ENCODE measurements around the gene PAIP2B.
A peak's percentile ranks its signal among the peaks of the same experiment; 100 is the strongest.
"Not testable (repeated sequence)": the region's sequence is repeated elsewhere in the genome, so short reads cannot be mapped to it uniquely, and the experiment has no call there.

The PAIP2B gene

DNA sequence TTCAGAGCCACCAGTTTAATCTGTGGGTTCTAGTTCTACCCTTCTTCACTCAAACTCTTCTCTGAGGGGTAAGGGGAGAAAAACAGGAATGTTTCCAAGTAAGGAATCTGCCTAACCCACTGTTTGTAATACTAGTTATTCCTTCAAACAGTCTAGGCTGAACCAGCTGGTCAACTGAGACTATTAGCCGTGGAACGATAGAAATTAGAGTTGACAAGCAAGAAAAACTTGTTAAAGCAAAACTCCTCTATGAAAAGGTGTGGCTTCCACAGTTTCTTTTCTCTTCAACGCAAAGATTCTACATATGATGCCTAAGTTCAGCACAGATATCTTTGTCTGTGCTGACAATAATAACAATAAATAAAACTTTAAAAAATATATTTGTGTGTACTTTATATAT lies 11.5 kb downstream of the PAIP2B start:
- DNase-seq = no peak

DNA sequence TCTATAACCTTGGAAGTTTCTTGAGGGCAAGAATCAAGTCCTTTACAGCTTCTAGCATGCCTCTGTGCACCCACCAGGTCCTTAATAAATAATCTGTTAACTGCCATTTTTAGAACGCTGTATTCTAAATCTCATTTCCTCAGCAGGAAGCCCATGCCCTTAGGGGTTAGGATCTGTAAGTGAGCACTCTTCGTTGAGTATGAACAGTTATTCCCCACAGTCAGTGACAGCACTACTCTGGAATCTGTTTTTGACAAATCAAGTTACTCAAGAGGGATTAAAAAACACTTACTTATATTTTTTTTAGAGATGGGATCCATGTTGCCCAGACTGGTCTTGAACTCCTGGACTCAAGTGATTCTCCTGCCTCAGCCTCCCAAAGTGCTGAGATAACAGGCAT lies 14.6 kb downstream of the PAIP2B start:
- DNase-seq = no peak

DNA sequence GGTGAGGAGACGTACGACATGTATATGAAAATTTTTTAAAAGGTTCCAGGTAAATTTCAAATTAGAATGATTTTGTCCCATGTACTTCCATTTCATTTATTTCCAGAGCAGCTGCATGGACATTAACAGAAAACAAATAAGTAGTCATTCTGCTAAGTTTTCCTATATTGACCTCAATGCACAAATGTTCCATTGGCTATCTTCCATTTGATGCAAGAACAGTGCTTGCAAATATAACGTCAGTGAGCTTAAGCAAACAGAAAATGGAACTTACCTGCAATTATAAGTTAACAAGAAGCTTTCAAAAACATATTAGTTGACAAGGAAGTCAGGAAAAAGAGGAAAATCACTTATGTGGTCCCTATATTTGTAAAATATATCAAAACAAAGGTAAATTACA lies 16.6 kb downstream of the PAIP2B start:
- DNase-seq = no peak

DNA sequence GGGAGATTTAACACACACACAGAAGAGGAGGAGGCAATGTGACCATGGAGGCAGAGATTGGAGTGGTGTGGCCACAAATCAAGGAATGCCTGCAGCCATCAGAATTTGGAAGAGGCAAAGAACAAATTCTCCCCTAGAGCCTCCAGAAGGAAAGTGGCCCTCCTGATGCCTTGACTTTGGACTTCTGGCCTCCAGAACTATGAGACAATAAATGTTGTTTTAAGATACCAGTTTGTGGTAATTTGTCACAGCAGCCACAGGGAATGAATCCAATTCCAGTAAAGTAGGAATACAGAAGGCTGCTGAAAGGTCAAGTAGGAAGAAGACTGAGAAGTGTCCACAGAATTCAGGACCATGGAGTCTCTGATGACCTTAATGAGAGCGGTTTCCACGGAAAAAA lies 18.1 kb downstream of the PAIP2B start:
- DNase-seq = no peak

DNA sequence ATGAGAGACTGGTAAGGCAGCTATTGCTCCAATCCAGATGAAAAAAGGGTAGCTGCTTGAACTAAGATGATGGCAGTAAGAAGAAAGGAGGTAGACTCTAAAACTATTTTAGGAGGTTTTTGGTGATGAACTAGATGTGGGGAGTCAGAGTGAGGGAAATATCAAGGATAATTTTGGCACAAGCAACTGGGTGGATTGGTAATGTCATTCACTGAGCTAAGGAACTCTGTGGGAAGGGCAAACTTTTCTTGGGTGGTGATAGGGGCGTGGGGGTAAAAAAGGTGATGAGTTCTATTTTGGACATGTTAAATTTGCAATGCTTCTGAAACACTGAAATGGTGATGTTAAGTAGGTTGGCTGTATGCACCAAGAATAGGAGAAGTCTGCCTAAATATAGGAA lies 19.3 kb downstream of the PAIP2B start:
- no peak for DNase-seq

DNA sequence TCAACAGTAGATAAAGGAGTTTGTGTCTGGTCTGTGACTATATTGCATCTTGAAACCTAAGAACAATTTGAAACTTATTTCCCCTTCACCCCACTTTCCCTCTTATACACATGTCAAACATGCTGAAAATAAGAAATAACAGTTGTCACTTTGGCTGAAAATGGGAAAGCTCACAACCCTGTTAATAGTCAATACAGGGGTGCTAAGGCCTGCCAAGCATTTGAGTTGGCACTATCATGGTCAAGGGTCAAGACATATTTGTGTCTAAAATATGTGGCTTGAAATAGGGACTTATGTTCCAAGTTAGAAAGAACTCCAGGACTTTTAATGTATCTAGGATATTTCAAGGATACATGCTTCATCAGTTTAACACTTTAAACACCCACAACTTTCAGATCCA lies 20.6 kb downstream of the PAIP2B start:
- DNase-seq = no peak

DNA sequence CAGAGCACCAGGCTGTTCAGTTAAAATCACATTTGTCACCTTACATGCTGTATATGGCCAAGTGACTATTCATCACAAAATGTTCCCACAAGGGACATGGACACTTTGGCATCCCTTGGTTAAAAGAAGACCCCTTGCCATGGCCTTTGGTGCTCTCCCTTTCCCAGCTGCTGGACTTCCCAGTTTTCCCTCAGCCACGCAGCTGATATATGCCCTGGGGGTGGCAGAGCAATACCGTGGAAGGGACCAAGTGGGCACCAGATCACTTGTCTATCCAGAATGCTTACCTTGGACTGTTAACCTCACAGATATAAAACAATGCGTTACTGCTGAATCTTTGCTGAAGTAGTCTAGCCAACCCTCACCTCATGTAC lies 35.3 kb downstream of the PAIP2B start:
- DNase-seq = no peak

DNA sequence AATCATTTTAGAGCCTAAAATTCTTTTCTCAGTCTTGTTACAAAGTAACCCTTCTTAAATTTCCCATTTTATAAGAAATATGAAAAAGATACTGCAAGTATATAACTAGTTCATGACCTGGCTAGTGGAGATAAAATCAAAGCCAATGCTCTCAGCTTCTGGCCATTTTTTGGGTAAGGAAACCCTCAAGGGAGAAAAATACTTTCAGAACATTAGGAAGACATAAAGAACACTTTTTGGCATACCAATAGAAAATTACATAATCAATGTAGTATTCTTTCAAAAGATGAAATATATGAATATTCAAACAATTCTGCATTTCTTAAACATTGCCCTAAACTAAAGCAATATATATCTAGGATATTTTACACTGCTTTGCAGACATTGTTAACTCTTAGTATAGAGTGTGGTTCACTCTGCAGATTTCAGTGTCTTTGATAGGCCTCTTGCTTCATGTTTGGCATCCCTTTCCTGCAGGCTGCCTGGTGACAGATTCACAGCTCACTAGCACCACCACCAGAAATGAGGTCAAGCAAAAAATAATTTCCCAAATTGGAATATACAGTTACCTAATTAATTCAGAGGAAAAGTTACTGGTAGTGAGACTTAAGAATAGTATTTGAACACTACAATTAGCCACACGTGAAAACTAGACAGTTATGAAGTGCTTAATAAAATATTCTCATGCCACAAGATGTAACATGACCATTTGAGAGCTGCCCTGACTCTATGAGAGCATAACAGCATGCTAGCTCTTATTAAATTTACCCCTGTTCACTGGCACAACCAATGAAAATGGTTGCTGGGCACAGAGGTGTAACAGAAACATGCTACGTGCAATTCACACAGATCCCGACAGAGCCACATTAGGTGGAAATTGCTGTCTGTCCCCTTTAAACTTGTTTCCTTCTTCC lies 36.0 kb downstream of the PAIP2B start:
- no peak for DNase-seq

DNA sequence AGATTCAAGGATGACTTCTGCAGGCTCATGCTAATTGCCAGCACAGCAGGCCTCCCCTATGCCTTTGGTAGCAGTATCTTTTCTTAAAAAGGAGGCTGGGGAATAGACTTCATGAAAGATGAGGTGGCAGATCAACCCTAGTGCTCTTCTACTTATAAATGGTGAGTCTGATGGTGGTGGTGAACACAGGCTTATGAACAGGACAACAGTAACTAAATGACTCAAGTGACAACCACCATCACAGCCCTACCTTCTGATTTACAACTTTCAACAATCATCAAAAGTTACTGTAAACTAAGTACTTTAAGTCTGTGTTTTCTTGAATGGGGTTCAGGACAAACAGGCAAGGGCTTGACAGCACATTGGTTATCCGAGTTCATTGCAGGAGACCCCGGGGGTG lies 39.3 kb downstream of the PAIP2B start:
- no peak for DNase-seq

DNA sequence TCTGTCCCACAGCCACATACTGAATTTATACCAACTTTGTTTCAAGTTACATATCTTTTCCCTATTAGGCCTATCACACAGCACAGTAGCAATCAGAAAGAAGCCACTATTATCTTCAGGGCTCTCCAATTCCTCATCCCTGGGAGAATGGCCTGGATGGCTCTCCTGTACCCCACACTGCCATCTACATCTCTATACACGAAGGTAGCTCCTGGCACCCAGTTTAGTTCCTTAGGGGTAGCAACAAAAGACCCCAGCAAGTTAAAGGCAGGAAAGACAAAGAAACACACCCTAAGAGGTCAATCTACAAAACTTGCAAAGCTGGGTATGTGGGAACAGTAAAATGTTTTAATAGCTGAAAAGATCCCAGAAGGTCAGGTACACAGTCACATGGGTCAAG lies 39.9 kb downstream of the PAIP2B start:
- DNase-seq = no peak

DNA sequence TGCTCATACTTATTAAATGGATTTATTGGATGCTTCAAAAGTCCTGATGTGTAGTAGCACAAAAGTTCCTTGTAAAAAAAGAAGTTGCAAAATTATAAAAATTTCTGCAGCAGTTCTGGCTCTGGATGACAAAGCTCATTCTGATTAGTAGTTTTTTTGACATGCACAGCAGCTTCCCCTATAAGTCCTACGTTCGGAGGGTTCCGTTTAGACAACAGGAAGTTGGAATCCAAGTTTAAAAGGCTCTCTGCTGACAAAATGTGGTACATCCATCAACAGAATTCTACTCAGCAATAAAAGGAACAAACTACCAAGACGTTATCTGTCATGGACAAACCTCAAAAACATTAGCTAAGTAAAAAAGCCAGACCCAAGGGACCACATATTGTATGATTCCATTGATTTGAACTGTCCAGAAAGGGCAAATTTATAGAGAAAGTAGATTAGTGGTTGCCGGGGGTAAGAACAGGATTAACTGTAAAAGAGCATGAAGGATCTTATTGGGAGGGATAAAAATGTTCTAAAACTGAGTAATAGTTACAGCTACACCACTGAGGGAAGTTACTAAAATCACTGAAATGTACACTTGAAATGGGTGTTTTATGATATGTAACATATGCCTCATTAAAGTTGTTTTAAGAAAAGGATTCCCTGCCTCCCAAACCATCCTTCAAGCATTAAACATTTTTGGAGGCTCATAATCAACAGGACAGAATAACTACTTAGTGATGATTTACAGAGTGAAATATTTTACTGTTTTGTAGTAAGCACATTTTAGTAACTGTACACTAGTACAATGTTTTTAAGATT lies 43.4 kb downstream of the PAIP2B start:
- DNase-seq = not testable (repeated sequence)

DNA sequence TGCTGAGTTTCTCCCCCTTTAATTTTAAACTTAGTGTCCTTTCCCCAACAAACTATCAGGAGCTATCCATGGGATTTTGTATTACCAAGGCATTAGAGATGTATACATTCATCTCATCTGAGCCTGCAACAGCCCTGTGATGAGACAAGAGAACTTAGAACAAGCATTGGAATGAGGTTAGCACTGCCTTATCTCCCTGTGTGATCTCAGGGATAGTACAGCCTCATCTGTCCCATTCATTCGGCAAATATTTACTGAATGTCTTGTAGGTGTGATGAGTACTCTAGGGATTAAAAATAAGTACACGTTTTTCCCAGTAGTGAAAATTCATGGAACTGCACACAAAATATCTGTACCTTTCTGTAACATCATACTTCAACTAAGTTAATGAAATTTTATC lies 45.6 kb downstream of the PAIP2B start:
- DNase-seq = no peak

DNA sequence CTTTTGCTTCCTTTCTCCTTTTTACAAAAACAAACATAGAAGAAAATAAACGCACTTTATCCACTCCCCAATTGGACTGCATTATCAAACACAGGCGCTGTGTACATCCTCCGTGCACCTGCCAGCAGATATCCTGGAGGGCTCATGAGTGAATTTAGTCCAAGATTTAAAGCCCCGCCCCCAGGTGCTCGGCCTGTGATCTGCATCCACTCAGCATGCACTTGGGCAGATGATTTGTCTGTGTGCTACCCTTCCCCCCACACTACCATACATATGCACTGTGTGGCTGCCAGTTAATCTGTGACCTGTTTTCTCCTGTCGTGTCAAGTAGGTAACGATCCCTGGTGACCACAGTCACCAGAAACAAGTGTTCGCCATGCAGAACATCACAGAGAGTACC lies 48.1 kb downstream of the PAIP2B start:
- DNase-seq = not testable (repeated sequence)

DNA sequence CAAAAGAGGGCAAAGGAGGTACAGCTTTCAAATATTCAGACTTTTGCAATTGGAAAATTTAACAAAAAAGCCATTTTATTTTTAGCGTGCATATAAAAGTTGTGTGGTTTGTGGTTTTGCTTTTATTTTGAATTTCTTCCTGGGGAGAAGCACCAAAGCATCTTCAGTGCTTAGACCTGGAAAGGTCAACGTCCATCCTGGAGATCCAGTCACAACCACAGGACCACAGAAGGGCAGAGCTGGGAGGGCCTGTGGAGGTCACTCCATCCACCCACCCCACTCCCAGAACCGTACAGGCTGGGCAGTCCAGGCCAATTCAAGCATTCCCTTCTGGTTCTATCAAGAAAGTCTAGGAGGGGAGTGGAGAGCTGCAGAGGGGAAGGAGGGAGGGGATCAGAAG lies 52.7 kb downstream of the PAIP2B start:
- no peak for DNase-seq

DNA sequence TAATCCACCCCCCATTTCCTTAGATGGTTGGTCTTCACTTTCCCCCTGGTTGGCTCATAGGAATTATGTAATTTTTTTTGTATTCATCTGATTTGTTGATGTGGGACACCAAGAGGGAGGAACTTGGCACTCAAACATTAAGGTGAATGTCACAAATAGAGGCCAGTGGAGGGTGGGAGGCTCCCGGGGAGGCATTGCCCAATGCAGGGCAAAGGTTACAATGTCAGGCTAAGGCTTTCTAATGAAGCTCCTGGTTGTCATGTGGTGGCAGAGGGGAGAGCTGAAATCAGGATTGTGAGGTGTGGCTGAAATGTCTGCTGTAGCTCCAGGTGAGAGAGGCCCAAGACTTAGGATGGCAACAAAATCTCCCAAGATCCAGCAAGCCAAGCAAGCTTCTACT lies 53.8 kb downstream of the PAIP2B start:
- no peak for DNase-seq

DNA sequence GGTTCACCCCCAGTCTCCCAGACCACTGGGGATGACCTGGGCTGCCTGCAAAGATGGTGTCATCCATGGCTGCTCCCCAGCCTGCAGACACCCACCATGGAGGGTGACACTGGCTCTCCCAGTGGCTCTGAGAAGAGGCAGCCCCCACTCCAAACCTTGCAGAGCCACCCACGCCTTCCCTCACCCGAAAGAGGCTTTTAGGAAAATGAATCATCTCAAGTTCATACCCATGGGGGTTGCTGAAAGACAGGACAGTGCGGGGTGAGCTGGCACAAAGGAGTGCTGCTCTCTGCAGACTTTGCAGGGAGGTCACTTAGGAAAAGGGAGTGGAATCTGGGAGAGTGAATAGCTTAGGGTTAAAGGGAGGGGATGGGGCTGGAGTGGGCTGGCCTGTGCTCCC lies 60.1 kb downstream of the PAIP2B start:
- DNase-seq = no peak

DNA sequence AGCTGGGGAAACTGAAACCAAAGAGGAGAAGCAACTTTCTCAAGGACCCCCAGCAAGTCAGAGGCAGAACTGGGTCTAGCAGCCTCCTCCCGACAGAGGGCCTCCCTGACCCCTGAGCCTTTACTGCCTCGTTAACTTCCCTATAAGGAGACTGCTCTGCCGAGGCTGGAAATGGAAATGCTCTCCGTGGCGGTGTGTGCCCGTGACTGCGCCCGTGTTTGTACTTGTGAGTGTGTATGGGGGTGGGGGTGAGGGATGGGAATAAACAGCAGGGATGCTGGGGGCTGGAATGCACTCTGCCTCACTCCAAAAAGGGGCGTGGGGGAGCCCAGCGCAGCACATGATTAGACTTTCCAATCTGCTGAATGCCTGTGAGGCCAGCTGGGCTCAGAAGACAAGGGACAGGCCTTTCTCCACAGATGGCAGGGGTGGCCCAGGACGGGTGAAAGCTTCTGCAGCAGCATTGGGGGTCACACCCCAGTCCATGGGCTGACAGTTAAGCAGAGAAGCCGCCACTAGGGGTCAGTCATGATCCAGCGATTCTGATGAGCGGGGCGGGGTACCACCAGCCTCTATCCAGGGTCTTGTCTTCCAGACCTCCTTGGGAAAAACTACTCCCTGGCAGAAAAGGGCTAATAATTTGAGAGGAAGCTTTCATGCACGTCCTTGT lies 69.6 kb downstream of the PAIP2B start:
- DNase-seq = peak; percentile 39

DNA sequence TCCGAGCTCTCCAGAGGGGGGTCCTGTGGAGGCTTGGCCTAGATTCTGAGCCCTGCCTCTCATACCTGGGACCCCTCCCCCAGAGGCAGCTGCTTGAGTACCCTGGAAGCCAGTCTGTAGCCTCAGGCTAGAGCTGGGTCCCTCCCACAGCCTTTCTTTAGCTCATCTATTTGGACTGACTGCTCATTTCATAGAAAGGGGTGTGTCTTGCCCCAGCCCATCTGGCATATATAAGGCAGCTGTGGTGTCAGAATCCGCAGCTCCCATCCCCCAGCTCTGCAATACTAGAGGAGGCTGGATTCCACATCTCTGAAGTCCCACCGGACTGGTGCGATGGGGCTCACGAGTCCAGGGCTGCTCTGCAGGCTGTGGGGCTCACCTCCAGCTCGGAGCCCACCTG lies 70.3 kb downstream of the PAIP2B start:
- no peak for DNase-seq

DNA sequence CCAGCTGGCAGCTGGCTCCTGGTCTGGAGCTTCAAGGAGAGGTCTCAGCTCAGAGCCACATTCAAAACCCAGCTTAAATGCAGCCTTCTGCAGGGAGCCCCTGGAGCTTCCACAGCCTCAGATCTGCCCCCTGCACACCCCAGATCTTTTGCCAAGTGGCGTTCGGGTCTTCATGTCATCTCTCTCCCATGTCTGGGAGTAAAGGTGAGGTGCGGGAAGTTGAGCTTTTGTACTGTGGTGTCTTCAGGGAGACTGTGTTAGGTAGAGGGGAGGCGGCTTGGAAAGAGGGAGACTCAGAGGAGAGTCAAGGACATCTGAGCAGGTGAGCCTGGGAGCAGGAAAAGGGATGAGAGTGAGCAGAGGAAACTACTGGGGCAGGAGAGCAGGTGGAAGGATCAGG lies 71.1 kb downstream of the PAIP2B start:
- DNase-seq = no peak

DNA sequence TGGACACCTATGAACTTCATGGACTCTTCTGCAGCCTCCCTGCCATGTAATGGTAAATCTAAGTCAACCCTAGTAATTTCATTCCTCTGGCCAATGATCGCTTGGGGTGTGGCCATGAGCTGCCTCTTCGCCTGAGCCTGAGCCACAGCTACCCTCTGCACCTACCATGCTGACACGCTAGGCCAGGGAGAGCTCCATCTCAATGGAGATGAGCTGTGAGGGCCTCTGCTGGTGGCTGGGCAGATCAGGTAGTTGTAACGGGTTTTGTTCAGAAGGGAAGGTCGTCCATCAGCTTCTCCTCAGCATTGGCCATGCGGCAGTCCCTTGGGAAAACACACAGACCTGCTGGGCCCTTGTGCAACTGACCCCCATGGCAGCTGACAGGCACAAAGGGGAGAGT lies 72.1 kb downstream of the PAIP2B start:
- DNase-seq = no peak

DNA sequence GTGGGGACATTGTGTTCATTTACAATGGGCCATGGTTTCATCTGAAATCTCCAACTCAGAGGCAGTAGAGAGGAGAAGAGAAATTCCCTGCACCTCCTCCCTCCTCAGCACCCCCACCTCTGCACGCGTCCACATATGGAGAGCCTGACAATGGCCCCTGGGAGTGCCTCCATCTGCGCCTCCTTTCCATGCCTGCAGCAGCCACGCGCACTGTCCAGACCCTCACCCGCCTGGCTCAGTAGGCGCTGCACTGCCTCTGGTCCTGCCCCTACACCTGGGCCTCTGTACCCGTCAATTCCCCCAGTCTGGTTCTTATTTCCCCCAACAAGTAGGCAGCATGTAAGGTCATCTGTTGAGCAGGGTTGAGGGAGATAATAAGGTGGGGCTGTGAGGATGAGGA lies 72.6 kb downstream of the PAIP2B start:
- no peak for DNase-seq

DNA sequence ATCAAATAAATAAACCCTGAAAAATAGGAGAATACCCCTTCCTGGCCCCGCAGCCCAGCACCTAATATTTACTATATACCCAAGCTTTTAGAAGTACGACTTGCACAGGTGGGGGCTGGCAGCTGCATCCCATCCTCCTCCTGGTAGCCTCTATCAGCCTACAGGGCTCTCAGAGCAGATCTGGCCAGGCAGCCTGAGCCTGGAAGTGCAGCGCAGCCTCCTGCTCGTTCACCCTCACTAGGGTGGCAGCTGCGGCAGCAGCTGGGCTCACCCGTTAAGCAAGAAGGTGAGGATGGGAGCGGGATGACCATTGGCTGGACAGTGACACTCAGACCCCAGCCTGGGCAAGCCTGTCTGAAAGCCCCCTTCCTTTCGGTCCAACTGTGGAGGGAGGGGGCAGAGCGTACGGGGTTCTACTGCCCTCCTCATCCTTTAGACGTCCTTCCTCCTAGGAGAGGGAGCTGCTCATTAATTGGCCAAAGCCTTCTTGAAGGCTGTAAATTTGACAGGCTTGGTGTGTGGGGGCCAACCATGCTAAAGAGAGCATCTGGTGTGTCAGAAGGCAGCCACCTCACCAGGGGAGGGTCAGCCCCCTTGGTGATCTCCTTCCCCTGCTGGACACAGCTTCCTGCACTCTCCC lies 73.2 kb downstream of the PAIP2B start:
- no peak for DNase-seq

DNA sequence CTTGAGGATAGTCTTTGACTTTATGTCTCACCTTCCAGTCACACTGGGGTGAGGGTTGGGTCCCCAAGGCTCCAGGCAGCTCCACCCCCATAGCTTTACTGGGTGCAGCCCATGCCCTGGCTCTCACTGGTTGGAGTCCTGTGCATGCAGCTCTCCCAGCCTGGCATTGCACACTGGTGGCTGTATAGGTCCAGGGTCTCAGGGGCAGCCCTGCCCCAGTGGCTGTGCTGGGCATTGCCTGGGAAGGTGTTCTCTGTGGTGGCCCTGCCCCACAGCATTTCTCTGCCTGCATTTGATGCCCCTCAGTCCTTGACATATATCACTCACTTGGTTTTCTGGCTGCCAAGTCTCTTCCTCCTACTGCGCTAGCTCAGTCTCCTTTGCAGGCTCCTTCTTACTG lies 75.3 kb downstream of the PAIP2B start:
- DNase-seq = no peak

All from CD4-positive, alpha-beta T cell treated with Interleukin-15 for 1 hour (primary cell).